Karpas-422 (cell line): Measurements from ENCODE around the gene USP12. TPM values are rescaled to one million over a fixed set of nuclear protein-coding genes. Genes with fewer than 3 reads are reported as not detected.
A peak's percentile ranks its signal among the peaks of the same experiment; 100 is the strongest.

Source experiments
- DNase-seq: peaks from one replicate; pipeline ENCODE4 v3.0.0-alpha.2; 2015
- H2AFZ ChIP-seq: fragments of 200-600 bp; sonication (generic); 2 replicates; pipeline ENCODE4 v1.6.1; 2014; ENCODE audit warnings: antibody characterized with exemption, low read length, mixed read lengths
- H3K27ac ChIP-seq: fragments of 200-600 bp; sonication (generic); 2 replicates; pipeline ENCODE4 v1.5.1; 2014; ENCODE audit warnings: mild to moderate bottlenecking, low read length, moderate library complexity
- H3K27me3 ChIP-seq: fragments of 200-600 bp; sonication (generic); 2 replicates; pipeline ENCODE4 v1.6.1; 2014; ENCODE audit warnings: low read length, mixed read lengths
- H3K36me3 ChIP-seq: fragments of 200-600 bp; sonication (generic); 2 replicates; pipeline ENCODE4 v1.6.1; 2014; ENCODE audit warnings: low read length, mixed read lengths; ENCODE audit not compliant: insufficient read depth
- H3K4me1 ChIP-seq: fragments of 200-600 bp; sonication (generic); 2 replicates; pipeline ENCODE4 v1.6.1; 2014; ENCODE audit warnings: mild to moderate bottlenecking, low read length, mixed read lengths
- H3K4me2 ChIP-seq: fragments of 200-600 bp; sonication (generic); 2 replicates; pipeline ENCODE4 v1.6.1; 2014; ENCODE audit warnings: low read length, low read depth, mild to moderate bottlenecking; ENCODE audit not compliant: poor library complexity, severe bottlenecking
- H3K4me3 ChIP-seq: fragments of 200-600 bp; sonication (generic); 2 replicates; pipeline ENCODE4 v1.5.1; 2014; ENCODE audit warnings: mild to moderate bottlenecking, antibody characterized with exemption, low read length, mixed read lengths
- H3K79me2 ChIP-seq: fragments of 200-600 bp; sonication (generic); 2 replicates; pipeline ENCODE4 v1.6.1; 2014; ENCODE audit warnings: mild to moderate bottlenecking, low read length, mixed read lengths
- H3K9ac ChIP-seq: fragments of 200-600 bp; sonication (generic); 2 replicates; pipeline ENCODE4 v1.6.0; 2014; ENCODE audit warnings: low read length
- H3K9me2 ChIP-seq: fragments of 200-600 bp; sonication (generic), shearing (Covaris generic); replicated peaks from 2 replicates; pipeline ENCODE4 v1.6.0; 2014; ENCODE audit warnings: mild to moderate bottlenecking, low read length, moderate library complexity; ENCODE audit not compliant: insufficient read depth
- H3K9me3 ChIP-seq: fragments of 300-700, 200-600 bp; sonication (generic); 2 replicates; pipeline ENCODE4 v1.6.1; 2014; ENCODE audit warnings: low read length, mixed read lengths
- H4K20me1 ChIP-seq: fragments of 200-600 bp; sonication (generic); 2 replicates; pipeline ENCODE4 v1.6.1; 2014; ENCODE audit warnings: mild to moderate bottlenecking, antibody characterized with exemption, low read length, low read depth; ENCODE audit not compliant: insufficient read depth
- total RNA-seq: library from RNA; depleted of rRNA; stranded (reverse); fragments of >200 nt; shearing (Covaris generic); gene quantifications from 2 replicates; pipeline ENCODE4 v1.2.3, GENCODE V29; 2014; ENCODE audit warnings: low replicate concordance

The USP12 gene
- total RNA-seq, 1 experiment from 2014 or later: 7.2 TPM

GRCh38 chr13:27170221-27170515 is 1.4 kb downstream of the USP12 start:
- Histone ChIP-seq H3K79me2 (0 out of 2 replicates have a peak, but pooled peaks cover 3% of the 10 kb centered on the region), H2AFZ (no peak overlapping the region)

GRCh38 chr13:27168906-27169657 is 2.5 kb downstream of the USP12 start:
- peaks cover 36% of the 10 kb centered on the region for H4K20me1 ChIP-seq
- H3K9me2 ChIP-seq: no peaks in the 10 kb centered on the region
- H3K4me1 ChIP-seq: peaks cover 27% of the 10 kb centered on the region
- H3K36me3 ChIP-seq: no peaks in the 10 kb centered on the region
- H3K4me3 ChIP-seq: no peak overlapping the region
- no peaks in the 10 kb centered on the region for H3K9me3 ChIP-seq
- H3K9ac ChIP-seq: no peak overlapping the region
- H3K79me2 ChIP-seq: 0 out of 2 replicates have a peak, but pooled peaks cover 3% of the 10 kb centered on the region
- H3K4me2 ChIP-seq: no peak overlapping the region
- H3K27me3 ChIP-seq: peaks cover 5% of the 10 kb centered on the region; the same call in 1 of the 2 replicates
- no peak overlapping the region for H2AFZ ChIP-seq
- no peak for DNase-seq
- no peak overlapping the region for H3K27ac ChIP-seq

More at GRCh38 chr13:27170221-27170515, 1.4 kb downstream of the USP12 start:
- DNase-seq: peak; percentile 60
- Histone ChIP-seq H3K9ac (peak overlapping the region; percentile 63; the same call in 1 of the 2 replicates), H3K4me3 (peak overlapping the region; percentile 67), H3K9me3 (no peaks in the 10 kb centered on the region), H3K36me3 (no peaks in the 10 kb centered on the region), H3K9me2 (no peaks in the 10 kb centered on the region), H3K27me3 (peaks cover 5% of the 10 kb centered on the region; the same call in 1 of the 2 replicates), H3K4me2 (peak overlapping the region; percentile 75), H3K27ac (no peak overlapping the region), H4K20me1 (peaks cover 34% of the 10 kb centered on the region), H3K4me1 (peaks cover 37% of the 10 kb centered on the region)

GRCh38 chr13:27168086-27168485 is 3.5 kb downstream of the USP12 start:
- H3K4me1 ChIP-seq: peaks cover 22% of the 10 kb centered on the region
- H3K4me2 ChIP-seq: no peak overlapping the region
- no peak overlapping the region for H2AFZ ChIP-seq
- peaks cover 7% of the 10 kb centered on the region; the same call in 1 of the 2 replicates for H3K27me3 ChIP-seq
- 0 out of 2 replicates have a peak, but pooled peaks cover 3% of the 10 kb centered on the region for H3K79me2 ChIP-seq
- DNase-seq: no peak
- peaks cover 45% of the 10 kb centered on the region for H4K20me1 ChIP-seq
- H3K36me3 ChIP-seq: no peaks in the 10 kb centered on the region
- H3K9ac ChIP-seq: no peak overlapping the region
- no peak overlapping the region for H3K27ac ChIP-seq
- no peaks in the 10 kb centered on the region for H3K9me2 ChIP-seq
- no peak overlapping the region for H3K4me3 ChIP-seq
- no peaks in the 10 kb centered on the region for H3K9me3 ChIP-seq

- no peak overlapping the region for H3K4me3 ChIP-seq
- H3K27me3 ChIP-seq: peaks cover 7% of the 10 kb centered on the region; the same call in 1 of the 2 replicates
- 0 out of 2 replicates have a peak, but pooled peaks cover 3% of the 10 kb centered on the region for H3K79me2 ChIP-seq
- H3K27ac ChIP-seq: no peak overlapping the region
- H3K9ac ChIP-seq: no peak overlapping the region
- H3K4me1 ChIP-seq: peaks cover 11% of the 10 kb centered on the region
- no peak for DNase-seq
- H2AFZ ChIP-seq: no peak overlapping the region
- H3K36me3 ChIP-seq: no peaks in the 10 kb centered on the region
- H4K20me1 ChIP-seq: peaks cover 55% of the 10 kb centered on the region
- H3K4me2 ChIP-seq: no peak overlapping the region
- H3K9me3 ChIP-seq: no peaks in the 10 kb centered on the region
- H3K9me2 ChIP-seq: no peaks in the 10 kb centered on the region
These were observed 5.3 kb downstream of the USP12 start for GRCh38 chr13:27166313-27166712.

- Histone ChIP-seq H3K4me2 (no peak overlapping the region), H3K4me1 (no peaks in the 10 kb centered on the region), H3K9me2 (no peaks in the 10 kb centered on the region), H3K4me3 (no peak overlapping the region), H2AFZ (no peak overlapping the region), H3K79me2 (peaks cover 3% of the 10 kb centered on the region; the same call in 1 of the 2 replicates), H3K27ac (no peak overlapping the region), H3K27me3 (0 out of 2 replicates have a peak, but pooled peaks cover 2% of the 10 kb centered on the region), H4K20me1 (peaks cover 44% of the 10 kb centered on the region), H3K36me3 (no peaks in the 10 kb centered on the region), H3K9ac (no peak overlapping the region), H3K9me3 (no peaks in the 10 kb centered on the region)
- no peak for DNase-seq
These were observed 9.6 kb downstream of the USP12 start for GRCh38 chr13:27161980-27162379.

GRCh38 chr13:27161423-27161822 is 10.2 kb downstream of the USP12 start:
- H3K27ac ChIP-seq: no peak overlapping the region
- peaks cover 39% of the 10 kb centered on the region for H4K20me1 ChIP-seq
- H2AFZ ChIP-seq: no peak overlapping the region
- H3K4me3 ChIP-seq: no peak overlapping the region
- H3K27me3 ChIP-seq: 0 out of 2 replicates have a peak, but pooled peaks cover 2% of the 10 kb centered on the region
- no peaks in the 10 kb centered on the region for H3K4me1 ChIP-seq
- H3K4me2 ChIP-seq: no peak overlapping the region
- H3K9me3 ChIP-seq: no peaks in the 10 kb centered on the region
- DNase-seq: no peak
- no peak overlapping the region for H3K9ac ChIP-seq
- peaks cover 3% of the 10 kb centered on the region; the same call in 1 of the 2 replicates for H3K79me2 ChIP-seq
- no peaks in the 10 kb centered on the region for H3K9me2 ChIP-seq
- no peaks in the 10 kb centered on the region for H3K36me3 ChIP-seq

- no peak for DNase-seq
- Histone ChIP-seq H3K4me1 (no peaks in the 10 kb centered on the region), H3K27ac (no peak overlapping the region), H3K4me3 (no peak overlapping the region), H3K79me2 (peaks cover 3% of the 10 kb centered on the region; the same call in 1 of the 2 replicates), H3K27me3 (0 out of 2 replicates have a peak, but pooled peaks cover 2% of the 10 kb centered on the region), H3K36me3 (no peaks in the 10 kb centered on the region), H3K9ac (no peak overlapping the region), H3K9me2 (no peaks in the 10 kb centered on the region), H2AFZ (no peak overlapping the region), H3K9me3 (no peaks in the 10 kb centered on the region), H4K20me1 (peaks cover 35% of the 10 kb centered on the region), H3K4me2 (no peak overlapping the region)
These were observed 10.8 kb downstream of the USP12 start for GRCh38 chr13:27160657-27161295.
